HG03135 (cell line): ENCODE results near the gene SOX8.
"Not testable (repeated sequence)": the region's sequence is repeated elsewhere in the genome, so short reads cannot be mapped to it uniquely, and the experiment has no call there.

Experiments
- ATAC-seq: cut with Tn5 transposase; IDR thresholded peaks from one replicate; pipeline ENCODE4 v1.9.1; 2021; ENCODE audit warnings: mild to moderate bottlenecking, moderate library complexity; ENCODE audit not compliant: unreplicated experiment

Gene SOX8

DNA sequence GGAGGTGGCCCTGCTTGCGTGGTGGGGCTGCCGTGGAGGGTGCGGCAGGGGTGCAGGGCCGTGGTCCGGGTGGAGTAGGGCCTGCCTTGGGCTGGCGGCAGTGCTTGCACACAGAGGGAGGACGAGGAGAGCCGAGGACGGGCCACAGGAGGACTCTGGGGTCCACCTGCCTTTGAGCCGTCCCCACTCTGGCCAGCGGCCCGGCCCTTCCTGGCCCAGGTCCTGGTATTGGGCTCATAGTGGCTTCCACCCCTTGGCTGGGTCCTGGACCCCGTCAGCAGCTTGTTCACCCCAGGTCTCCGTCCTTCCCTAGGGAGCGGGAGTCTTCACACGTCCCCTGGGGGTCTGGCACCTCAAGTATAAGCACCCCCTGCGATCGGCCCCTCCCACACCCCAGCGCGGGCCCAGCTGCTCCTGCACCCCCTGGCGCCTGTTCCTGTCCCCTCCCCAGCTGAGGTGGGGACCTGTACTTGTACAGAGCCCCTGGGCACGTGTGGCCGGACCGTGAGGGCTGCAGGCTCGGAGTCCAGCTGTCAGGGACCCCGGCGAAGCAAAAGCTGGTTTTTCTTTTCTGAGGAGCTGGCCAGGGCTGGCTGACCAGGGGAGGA lies 40.1 kb downstream of the SOX8 start:
- ATAC-seq, result no peak

- no peak for ATAC-seq
These were observed 40.9 kb downstream of the SOX8 start for GRCh38 chr16:1022466-1022865.

GRCh38 chr16:1024138-1024537 lies 42.6 kb downstream of the SOX8 start:
- no peak for ATAC-seq

GRCh38 chr16:1025183-1025809 lies 43.7 kb downstream of the SOX8 start:
- not testable (repeated sequence) for ATAC-seq

GRCh38 chr16:1026057-1026783 lies 44.6 kb downstream of the SOX8 start:
- ATAC-seq, result no peak

DNA sequence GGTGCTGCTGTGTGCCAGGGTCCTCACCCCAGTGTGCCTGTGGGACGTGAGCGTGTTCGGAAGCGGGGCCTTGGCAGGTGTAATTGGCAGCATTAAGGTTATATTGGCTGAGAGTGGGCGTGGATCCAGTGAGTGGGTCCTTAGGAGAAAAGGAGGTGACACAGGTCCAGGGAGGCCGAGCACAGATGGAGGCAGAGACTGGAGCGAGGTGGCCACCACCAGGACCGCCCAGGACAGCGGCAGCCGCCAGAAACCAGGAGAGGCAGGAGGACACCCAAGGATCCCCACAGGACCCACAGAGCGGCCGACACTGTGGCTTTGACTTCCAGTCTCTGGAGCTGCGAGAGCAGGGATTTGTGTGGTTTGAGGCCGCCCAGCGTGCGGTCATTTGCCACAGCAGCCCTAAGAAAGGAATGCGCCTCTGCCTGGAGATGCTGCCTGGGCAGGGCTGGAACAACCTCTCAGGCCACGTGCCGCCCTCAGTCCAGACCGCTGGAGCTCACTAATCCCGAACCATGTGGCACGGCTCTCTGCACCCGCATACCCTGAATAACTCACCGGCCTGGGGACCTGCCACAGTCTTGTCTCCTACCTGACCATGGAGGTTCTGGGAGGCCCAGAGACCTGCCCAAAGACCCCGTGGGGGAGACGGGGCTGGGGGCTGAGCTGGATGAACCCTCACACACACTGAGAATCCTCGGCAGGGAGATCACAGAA lies 45.4 kb downstream of the SOX8 start:
- no peak for ATAC-seq

- no peak for ATAC-seq
These were observed 45.9 kb downstream of the SOX8 start for GRCh38 chr16:1027501-1027815.

GRCh38 chr16:1028056-1028455 lies 46.5 kb downstream of the SOX8 start:
- ATAC-seq, result no peak

DNA sequence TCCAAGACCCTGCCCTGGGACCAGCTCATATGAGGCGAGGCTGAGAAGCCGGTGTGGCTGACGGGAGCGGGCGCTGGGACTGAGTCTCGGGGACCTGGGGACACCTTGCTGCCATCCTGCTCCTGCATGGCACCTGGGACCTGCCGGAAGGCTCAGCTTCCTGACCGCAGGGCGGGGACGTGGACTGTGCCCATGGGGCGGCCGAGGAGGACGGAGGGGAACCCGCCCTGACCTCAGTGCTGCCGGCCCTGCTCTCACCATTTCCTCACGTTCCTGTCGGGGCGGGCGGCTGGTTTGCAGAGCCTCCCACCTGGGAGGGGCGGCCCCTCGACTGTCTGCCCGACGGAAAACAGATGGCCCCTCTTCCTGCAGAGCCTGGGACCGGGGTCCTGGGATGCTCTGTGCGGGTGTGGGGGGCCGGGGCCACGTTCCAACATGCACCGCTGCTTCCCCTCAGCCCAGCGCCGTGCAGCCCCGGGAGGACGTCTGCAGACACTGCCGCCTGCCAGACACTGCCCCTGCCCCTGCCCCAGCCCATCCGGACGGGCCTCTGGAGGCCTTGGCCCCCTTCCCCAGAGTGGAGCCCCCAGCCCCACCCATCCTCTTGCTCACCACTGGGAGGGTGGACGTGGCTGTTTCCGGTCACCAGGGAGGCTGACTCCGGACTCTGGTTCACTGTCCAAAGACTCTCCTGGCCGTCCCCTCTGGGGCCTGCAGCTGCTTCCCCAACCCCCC lies 47.1 kb downstream of the SOX8 start:
- no peak for ATAC-seq

DNA sequence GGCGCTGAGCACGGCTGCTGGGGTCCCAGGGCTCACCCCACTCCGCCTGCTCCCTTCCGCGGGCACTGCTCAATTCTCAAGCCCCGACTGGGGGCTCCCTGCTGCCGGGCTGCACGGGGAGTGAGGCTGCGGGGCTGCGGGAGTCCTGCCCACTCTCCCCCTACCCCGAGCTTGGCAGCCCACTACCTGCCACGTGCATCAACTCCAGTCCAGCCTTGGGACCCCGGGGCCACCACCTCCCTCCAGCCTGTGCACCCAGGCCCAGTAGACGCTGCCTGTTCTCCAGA lies 47.6 kb downstream of the SOX8 start:
- no peak for ATAC-seq

DNA sequence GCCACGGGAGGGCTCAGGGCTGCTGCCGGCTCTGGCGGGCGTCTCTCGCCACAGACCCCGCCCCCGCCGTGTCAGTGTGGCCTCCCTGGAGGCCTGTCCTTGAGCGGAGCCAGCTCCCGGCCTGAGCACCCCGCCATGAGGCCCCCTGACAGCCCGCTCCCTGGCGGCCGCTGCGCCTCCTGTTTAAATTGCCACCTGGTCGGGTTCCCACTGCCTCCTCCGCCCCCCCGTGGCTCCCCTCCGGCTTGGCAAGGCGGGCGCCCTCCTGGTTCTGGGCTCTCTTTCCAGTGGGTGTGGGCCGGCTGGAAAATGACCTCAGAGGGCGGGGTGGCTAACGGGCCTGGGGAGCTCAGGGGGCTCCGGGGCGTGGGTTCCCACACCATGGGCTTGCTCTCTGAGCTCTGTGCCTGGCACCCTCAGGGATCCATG lies 48.9 kb downstream of the SOX8 start:
- ATAC-seq, result no peak

- no peak for ATAC-seq
These were observed 50.1 kb downstream of the SOX8 start for GRCh38 chr16:1031666-1032065.

DNA sequence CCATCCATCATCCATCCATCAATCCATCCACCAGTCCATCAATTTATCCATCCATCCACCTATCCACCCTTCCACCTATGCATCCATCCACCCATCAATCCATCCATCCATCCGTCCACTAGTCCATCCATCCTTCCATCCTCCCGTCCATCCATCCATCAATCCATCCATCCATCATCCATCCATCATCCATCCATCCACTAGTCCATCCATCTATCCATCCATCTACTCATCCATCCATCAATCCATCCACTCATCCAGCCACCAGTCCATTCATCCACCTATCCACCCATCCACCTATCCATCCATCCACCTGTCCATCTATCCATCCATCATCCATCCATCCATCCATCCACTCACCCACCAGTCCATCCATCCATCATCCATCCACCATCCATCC lies 51.0 kb downstream of the SOX8 start:
- no peak for ATAC-seq

DNA sequence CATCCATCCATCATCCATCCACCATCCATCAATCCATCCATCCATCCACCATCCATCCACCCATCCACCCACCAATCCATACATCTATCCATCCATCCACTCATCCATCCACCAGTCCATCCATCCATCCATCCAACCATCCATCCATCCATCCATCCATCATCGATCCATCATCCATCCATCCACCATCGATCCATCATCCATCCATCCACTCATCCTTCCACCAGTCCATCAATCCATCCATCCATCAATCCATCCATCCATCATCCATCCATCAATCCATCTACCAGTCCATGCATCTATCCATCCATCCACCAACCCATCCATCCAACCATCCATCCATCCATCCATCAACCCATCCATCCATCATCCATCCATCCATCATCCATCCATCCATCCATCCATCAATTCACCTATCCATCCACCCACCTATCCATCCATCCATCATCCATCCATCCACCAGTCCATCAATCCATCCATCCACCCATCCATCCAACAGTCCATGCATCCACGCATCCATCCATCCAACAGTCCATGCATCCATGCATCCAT lies 51.6 kb downstream of the SOX8 start:
- ATAC-seq, result no peak

DNA sequence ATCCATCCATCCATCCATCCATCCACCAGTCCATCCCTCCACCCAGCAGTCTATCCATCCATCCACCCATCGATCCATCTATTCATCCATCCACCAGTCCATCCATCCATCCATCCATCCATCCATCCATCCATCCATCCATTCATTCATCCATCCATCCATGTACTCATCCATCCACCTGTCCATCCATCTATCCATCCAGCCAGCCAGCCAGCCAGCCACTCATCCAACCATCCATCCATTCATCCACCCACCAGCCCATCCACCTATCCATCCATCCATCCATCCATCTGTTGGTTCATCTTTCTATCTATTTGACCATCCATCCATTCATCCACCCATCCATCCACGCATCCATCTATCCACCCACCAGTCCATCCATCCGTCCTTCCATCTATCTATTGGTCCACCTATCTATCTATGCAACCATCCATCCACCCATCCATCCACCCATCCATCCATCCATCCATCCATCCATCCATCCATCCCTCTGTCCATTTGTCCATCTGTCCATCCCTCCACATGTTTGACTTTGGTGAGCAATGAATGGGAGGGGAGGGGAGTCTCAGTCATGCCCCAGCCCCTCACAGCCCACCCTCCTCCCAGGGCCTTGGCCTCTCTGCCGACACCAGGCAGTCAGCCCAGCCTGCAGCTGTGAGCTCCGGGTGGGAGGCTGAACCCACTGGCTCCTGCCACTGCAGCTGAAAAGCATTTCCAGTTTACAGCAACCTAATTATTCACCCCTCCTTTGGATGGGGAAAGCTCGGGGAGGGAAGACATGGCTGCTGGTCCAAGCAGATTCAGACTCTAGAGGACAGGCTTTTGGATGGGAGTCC lies 52.9 kb downstream of the SOX8 start:
- no peak for ATAC-seq

- no peak for ATAC-seq
These were observed 53.5 kb downstream of the SOX8 start for GRCh38 chr16:1035066-1035415.

DNA sequence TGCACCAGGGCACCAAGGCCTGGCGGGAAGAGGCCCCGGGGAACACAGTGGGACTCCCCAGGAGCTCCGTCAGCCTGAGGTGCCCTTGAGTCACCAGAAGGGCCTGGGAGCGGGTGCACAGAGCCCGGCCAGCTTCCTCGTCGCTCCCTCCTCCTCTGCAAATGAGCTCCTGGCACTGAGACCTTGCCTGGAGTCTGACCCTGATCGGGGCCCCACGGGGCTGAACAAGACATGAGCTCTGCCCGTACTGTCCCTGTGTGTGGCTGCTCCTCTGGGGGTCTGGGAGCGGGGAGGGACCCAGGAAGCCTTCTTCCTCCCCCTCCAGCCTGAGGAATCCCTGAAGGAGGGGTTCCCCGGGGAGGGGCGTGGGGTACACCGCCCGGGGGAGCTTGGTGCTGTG lies 54.6 kb downstream of the SOX8 start:
- no peak for ATAC-seq
